Mucosa of stomach (tissue), 1 donor: ENCODE data around the gene TMEM255B.

Source experiments
- H3K27me3 ChIP-seq: one replicate; pipeline ENCODE4 v1.7.0; 2013; ENCODE audit warnings: mild to moderate bottlenecking, low read length; ENCODE audit not compliant: control insufficient read depth, insufficient read depth
- H3K36me3 ChIP-seq: one replicate; pipeline ENCODE4 v1.7.0; 2013; ENCODE audit warnings: low read length; ENCODE audit not compliant: control insufficient read depth, insufficient read depth
- H3K4me1 ChIP-seq: one replicate; pipeline ENCODE4 v1.7.0; 2013; ENCODE audit warnings: mild to moderate bottlenecking, low read length; ENCODE audit not compliant: control insufficient read depth, insufficient read depth
- H3K4me3 ChIP-seq: one replicate; pipeline ENCODE4 v1.7.0; 2013; ENCODE audit warnings: low read length
- H3K9ac ChIP-seq: one replicate; pipeline ENCODE4 v1.7.0; 2013; ENCODE audit warnings: mild to moderate bottlenecking, low read length, moderate library complexity
- H3K9me3 ChIP-seq: one replicate; pipeline ENCODE4 v1.7.0; 2013; ENCODE audit warnings: mild to moderate bottlenecking, low read length, moderate library complexity; ENCODE audit not compliant: control insufficient read depth
- donor health status: Pancreatic carcinoma.

Gene TMEM255B

DNA sequence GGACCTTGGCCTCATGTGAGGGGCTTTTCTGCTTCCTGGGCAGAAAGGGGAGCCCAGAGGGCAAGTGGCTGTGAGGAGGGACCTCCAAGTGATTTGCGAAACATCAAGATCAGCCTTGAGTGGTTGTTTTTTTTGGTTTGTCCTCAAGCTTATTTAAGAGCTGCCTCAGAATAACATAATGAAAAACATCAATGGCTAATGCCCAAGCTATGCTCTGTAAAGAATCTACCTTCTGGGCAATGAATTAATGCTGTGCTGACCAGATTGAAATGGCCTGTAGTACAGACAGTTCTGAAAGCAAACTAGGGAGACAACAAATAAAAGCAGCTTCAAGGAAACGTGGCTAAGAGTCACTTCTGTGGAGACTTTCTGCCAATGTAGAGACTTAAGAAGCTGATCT is 8.3 kb downstream of the TMEM255B start:
- H3K4me1 ChIP-seq: no peaks in the 10 kb centered on the region
- no peaks in the 10 kb centered on the region for H3K36me3 ChIP-seq
- no peak overlapping the region for H3K4me3 ChIP-seq
- H3K27me3 ChIP-seq: no peaks in the 10 kb centered on the region
- no peak overlapping the region for H3K9ac ChIP-seq
- no peaks in the 10 kb centered on the region for H3K9me3 ChIP-seq

DNA sequence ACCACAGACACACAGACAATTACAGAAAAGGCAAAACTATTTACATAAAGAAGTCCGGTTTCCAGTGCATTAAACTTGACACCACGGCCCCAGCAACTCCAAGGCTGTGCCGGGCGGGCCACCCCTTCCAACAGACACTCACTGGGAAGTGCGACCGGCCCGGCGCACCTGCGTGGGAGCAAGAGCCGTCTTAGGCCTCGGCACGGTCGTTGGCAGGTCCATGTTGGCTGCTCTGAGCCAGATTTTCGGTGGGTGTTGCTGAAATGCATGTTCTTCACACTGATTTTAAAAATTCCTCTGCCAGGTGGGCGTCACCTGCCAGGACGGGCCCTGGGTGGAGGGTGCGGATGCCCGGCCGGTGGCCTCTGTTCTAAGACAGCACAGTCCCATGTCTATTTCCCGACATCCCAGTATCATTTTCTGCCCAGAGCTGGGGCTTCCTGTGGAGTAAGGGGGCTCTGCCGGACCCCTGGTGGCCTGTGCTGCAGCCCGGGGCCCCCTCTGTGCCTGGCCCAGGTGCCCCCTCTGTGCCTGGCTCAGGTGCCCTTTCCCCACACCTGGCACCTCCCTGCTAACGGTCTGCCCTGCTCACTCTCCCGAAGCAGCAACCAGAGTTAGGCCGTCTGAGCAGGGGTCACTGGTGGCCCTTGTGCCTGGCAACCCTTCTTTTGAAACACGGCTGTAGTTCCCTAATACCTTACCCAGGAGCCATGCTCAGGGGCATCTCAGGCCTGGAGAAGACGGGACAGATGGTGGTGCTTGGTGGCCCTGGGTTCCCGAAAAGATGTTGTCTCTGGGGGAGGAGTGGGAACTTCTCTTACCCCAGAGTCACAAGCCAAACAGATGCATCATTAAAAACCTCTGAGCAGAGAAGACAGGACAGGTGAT is 9.2 kb downstream of the TMEM255B start:
- Histone ChIP-seq H3K4me1 (no peaks in the 10 kb centered on the region), H3K9me3 (no peaks in the 10 kb centered on the region), H3K36me3 (no peaks in the 10 kb centered on the region), H3K9ac (no peak overlapping the region), H3K27me3 (no peaks in the 10 kb centered on the region), H3K4me3 (no peak overlapping the region)

DNA sequence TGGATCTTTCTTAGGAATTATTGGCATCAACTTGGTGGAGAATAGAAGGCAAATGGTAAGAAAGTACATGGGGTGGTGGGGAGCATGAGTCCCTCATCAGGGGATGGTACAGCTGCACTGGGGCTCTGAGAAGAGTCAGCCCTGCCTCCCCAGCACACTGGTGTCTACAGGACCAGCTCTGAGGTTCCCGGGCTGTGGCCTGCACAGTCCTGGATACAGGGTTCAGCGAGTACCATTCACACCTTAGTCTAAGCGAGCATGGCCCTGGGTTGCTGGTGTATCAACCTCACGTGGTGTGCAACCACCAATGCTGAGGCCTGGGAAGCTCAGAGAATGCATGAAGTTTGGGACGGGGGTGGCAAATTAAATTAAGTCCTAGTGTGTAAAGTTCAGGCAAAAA is 10.1 kb downstream of the TMEM255B start:
- Histone ChIP-seq H3K4me1 (no peaks in the 10 kb centered on the region), H3K27me3 (no peaks in the 10 kb centered on the region), H3K9me3 (no peaks in the 10 kb centered on the region), H3K36me3 (no peaks in the 10 kb centered on the region), H3K9ac (no peak overlapping the region), H3K4me3 (no peak overlapping the region)

DNA sequence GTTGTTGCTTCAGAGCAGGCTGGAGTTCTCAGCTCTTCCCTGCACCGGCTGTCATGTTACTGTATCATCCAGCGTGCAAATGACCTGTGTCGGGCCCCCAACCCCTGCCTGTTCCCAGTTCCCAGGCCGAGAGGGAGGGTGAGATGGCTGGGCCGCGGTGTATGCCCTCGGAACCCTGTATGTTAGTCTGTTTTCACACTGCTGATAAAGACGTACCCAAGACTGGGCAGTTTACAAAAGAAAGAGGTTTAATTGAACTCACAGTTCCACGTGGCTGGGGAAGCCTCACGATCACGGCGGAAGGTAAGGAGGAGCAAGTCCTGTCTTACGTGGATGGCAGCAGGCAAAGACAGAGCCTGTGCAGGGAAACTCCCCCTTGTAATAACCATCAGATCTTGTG is 10.9 kb downstream of the TMEM255B start:
- no peaks in the 10 kb centered on the region for H3K9me3 ChIP-seq
- no peaks in the 10 kb centered on the region for H3K36me3 ChIP-seq
- no peak overlapping the region for H3K9ac ChIP-seq
- no peaks in the 10 kb centered on the region for H3K4me1 ChIP-seq
- no peaks in the 10 kb centered on the region for H3K27me3 ChIP-seq
- H3K4me3 ChIP-seq: no peak overlapping the region

DNA sequence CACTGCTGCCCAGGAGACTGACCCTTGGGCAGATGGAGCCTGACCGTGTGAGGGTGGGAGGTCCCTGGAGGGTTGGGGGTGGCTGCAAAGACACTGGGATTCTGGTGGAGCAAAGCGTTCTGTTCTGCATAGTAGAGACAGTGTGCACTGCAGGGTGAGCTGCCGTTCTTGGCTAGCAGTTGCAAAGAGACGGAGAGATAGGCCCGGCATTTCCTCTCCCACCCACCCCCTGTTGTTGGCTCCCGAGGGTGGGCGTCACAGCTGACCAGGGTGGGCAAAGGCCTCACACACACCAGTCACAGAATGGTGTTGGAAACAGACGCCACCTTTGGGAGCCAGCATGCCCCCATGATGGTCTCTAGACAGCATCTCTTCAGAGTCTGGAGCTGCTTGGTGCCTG is 11.4 kb downstream of the TMEM255B start:
- H3K4me1 ChIP-seq: no peaks in the 10 kb centered on the region
- no peak overlapping the region for H3K9ac ChIP-seq
- no peaks in the 10 kb centered on the region for H3K27me3 ChIP-seq
- no peaks in the 10 kb centered on the region for H3K36me3 ChIP-seq
- no peaks in the 10 kb centered on the region for H3K9me3 ChIP-seq
- no peak overlapping the region for H3K4me3 ChIP-seq

DNA sequence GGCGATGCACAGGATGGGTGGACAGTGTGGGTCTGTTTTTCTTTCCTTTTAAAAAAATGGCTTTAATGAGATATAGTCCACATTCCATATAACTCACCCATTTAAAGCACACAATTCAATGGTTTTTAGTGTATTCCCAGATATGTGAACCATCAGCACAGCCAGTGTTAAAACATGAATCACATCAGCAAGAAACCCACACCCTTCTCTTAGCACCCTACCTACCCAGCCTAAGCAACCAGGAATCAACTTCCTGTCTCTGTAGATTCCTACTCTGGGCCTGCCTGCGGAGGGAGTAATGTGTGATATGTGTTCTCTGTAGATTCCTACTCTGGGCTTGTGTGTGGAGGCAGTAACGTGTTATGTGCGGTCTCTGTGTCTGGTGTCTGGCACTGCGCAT is 11.9 kb downstream of the TMEM255B start:
- Histone ChIP-seq H3K27me3 (peaks cover under 1% of the 10 kb centered on the region), H3K4me1 (no peaks in the 10 kb centered on the region), H3K36me3 (no peaks in the 10 kb centered on the region), H3K9ac (no peak overlapping the region), H3K9me3 (no peaks in the 10 kb centered on the region), H3K4me3 (no peak overlapping the region)

DNA sequence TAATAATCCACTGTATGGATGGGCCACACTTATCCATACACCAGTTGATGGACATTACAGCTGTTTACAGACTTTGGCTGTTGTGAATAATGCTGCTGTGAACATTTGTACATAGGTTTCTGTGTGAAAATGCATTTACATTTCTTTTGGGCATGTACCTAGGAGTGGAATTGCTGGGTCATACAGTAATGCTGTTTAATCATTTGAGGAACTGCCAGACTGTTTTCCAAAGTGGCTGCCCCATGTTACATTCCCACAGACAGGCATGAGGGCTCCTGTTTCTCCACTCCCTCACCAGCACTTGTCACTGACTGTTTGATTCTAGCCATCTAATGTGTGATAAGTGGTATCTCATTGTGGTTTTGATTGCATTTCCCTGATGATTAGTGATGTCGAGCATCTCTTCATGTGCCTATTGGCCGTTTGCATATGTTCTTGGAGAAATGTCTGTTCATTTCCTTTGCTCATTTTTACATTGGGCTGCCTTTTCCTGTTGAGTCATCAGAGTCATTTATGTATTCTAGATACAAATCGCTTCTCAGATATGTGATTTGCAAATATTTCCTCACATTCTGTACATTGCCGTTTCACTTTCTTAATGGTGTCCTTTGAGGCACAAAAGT is 12.8 kb downstream of the TMEM255B start:
- H3K27me3 ChIP-seq: peaks cover 9% of the 10 kb centered on the region
- H3K9me3 ChIP-seq: no peaks in the 10 kb centered on the region
- no peaks in the 10 kb centered on the region for H3K36me3 ChIP-seq
- H3K4me3 ChIP-seq: no peak overlapping the region
- no peaks in the 10 kb centered on the region for H3K4me1 ChIP-seq
- no peak overlapping the region for H3K9ac ChIP-seq

DNA sequence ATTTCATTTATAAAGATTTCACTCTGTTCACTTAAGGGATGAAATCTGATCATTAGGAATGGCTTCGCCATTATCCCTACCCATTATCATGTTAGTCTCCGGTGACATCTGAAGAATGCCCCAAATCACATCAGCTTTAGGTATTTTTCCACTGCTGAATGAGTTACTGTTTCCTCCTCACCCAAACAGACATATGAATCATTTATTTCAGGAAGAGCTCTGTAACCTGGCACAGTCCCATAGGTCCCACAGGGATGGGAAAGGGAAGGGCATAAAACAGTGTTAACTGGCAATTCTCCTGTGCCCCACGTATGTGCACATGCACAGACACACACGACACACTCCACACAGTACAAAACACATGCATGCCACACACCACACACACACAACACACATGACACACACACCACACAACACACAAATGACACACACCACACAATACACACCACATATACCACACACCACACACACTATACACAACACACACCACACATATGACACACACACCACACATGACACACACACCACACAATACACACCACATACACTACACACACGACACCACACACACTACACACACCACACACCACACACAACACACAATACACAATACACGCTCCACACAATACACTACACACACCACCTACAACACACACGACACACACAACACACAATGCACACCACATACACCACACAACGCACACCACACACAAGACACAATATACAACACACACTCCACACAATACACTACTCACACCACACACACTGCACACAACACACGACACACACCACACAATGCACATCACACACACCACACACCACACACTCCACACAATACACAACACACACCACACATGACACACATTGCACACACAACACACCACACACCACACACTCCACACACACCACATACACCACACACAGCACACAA is 15.4 kb downstream of the TMEM255B start:
- H3K4me1 ChIP-seq: no peaks in the 10 kb centered on the region
- peaks cover 17% of the 10 kb centered on the region for H3K27me3 ChIP-seq
- H3K9ac ChIP-seq: no peak overlapping the region
- no peaks in the 10 kb centered on the region for H3K36me3 ChIP-seq
- no peak overlapping the region for H3K4me3 ChIP-seq
- H3K9me3 ChIP-seq: no peaks in the 10 kb centered on the region

DNA sequence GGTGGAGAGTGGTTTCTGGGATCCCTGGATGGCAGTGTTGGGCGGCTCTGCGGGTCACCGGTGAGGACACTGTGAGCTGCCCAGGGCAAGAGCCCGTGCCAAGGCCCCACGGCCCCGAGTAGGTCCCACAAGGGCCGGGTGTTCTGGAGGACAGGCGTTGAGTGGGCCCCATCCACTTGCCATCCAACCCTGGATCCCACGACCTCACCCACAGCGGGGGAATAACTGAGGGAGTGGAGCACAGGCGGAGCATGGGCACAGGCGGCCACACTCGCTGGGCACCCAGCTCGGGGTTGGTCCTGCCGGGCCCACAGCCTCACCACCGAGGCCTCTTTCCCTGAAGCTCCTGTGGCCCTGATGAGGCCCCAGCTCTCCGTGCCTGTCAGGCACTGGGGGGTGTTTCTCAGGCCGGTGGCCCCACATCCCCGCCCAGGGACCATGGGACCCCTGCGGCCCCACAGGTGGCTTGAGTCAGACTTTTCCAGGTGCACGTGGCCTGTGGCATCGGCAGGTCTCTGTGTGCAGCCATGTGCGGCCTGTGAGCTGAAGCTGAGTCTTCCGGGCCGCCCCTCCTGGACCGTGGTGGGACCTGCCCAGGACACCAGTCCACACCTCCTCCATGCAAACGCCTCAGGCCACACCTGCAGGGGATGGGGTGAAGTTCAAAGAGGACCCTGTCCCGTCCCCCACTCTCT is 16.6 kb downstream of the TMEM255B start:
- Histone ChIP-seq H3K4me3 (no peak overlapping the region), H3K27me3 (peaks cover 17% of the 10 kb centered on the region), H3K36me3 (no peaks in the 10 kb centered on the region), H3K4me1 (no peaks in the 10 kb centered on the region), H3K9me3 (no peaks in the 10 kb centered on the region), H3K9ac (no peak overlapping the region)

DNA sequence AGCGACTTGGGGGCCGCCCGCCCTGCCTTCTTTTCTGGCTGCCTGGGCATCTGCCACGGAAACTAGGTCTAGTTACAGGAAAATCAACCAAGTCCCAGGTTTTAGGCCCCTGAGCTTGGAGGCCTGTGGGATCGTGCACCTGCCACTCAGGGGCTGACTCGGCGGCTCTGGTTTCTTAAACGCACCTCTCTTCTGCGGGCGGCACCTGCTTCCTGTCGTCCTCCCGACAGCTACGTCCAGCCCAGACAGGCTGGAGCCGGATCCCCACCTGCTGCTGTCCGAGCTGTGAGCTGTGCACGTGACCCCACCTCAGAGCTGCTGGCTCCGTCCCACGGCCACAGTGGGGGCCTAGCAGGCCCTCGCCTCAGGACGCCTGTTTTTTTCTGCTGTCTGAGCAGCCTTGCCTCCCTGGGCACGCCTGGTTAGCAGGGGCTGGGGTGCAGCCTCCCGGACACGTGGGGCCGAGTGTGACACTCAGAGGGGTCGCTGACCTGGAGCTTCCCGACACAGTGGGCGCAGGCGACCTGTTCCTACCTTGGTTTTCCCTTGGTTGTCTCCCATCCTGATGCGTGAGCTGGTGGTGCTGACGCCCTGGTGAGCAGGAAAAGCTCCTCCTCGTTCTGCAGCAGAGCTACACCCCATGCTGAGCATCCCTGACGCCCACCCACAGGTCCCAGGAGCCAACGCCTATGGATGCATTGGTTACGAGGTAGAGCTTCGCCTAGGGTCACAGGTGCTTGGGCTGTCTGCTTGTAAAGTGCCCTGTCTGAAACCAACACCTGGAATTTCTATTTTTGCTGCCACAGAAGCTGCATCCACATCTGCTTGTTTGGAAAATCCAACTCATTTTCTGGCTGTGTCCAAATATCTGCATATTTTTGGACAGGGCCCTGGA is 17.5 kb downstream of the TMEM255B start:
- Histone ChIP-seq H3K4me3 (no peak overlapping the region), H3K27me3 (peaks cover 17% of the 10 kb centered on the region), H3K36me3 (no peaks in the 10 kb centered on the region), H3K9me3 (no peaks in the 10 kb centered on the region), H3K9ac (no peak overlapping the region), H3K4me1 (no peaks in the 10 kb centered on the region)
